Activated T-cell treated with anti-CD3 and anti-CD28 coated beads for 24 hours (primary cell): ENCODE data around the gene CST9.
"Not testable (repeated sequence)": the region's sequence is repeated elsewhere in the genome, so short reads cannot be mapped to it uniquely, and the experiment has no call there.

Experiments
- DNase-seq: peaks from one replicate; pipeline ENCODE4 v3.0.0-alpha.2; 2020; ENCODE audit warnings: low read depth

Gene CST9

GRCh38 chr20:23623666-23624323 is 18.1 kb upstream of the CST9 start:
- DNase-seq: no peak

DNA sequence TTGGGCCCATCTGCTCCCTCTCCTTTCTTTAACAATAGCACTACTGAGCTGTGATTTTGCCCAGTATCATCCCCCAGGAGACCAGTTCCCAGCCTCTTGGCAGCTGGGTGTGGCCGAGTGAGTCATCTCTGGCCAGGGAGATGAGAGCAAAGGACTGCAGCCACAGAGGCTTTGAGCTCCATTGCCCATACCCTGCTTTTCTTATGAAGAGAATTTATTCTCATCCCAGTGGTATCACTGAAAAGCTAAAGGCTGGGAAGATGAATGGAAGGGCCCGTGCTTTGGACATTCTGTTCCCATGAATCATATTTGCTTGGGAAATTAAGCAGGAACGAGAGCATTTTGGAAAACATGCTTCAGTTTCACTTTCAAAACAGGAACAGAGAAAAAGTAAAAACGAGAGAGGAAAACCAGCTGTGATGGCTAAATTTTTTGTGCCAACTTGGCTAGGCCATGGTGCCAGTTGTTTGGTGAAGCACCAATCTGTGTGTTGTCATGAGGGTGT is 17.2 kb upstream of the CST9 start:
- no peak for DNase-seq

GRCh38 chr20:23622401-23622800 is 16.7 kb upstream of the CST9 start:
- not testable (repeated sequence) for DNase-seq

DNA sequence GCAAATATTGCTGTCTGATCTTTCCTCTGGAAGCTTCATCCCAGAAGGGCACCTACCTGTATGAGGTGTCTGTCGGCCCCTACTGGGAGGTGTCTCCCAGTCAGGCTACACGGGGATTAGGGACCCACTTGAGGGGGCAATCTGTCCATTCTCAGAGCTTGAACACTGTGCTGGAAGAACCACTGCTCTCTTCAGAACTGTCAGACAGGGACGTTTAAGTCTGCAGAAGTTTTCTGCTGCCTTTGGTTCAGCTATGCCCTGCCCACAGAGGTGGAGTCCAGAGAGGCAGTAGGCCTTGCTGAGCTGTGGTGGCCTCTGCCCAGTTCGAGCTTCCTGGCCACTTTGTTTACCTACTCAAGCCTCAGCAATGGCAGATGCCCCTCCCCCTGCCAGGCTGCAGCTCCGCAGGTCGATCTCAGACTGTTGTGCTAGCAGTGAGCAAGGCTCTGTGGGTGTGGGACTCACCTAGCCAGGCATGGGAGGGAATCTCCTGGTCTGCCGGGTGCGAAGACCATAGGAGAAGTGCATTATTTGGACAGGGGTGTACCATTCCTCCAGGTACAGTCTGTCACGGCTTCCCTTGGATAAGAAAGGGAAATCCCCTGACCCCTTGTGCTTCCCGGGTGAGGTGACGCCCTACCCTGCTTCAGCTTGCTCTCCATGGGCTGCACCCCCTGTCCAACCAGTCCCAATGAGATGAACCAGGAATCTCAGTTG is 15.1 kb upstream of the CST9 start:
- DNase-seq: not testable (repeated sequence)

DNA sequence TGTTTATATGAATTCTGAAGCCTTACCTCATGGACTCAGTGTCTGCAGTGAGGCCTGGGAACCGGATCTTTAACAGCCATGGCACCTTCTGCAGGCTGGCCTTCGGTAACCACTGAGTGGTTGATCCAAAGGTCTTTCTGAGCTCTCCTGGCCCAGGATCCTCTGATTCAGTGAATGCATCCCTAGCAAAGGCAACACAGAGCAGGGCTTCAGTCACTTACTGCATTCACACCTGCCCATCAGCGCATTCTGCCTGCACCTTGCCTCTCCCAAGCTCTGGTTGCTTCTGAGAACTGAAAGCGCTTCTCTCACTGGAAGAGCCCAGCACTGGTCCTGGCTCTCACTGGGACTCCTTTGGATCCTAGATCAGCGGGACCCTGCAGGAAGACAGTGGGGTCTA is 8.4 kb upstream of the CST9 start:
- DNase-seq: no peak

GRCh38 chr20:23613676-23614075 is 8.0 kb upstream of the CST9 start:
- DNase-seq: no peak

DNA sequence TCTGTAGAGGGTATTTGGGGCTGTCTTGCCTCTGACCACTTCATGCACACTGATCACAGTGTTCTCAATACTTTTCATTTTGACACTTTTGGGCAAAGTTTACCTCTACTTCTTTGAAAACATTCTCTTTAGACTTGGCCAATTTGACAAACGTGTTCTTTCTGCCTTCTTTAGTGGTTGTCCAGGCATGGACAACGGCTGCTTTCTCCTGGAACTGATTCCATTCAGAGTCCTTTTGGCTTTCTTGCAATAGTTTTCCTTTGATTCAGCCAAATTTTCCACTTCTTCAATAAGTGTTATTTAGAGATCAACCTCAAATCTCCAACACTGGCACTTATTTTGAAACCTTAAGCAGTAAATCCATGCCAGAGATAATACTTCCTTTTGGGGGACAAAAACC is 6.7 kb upstream of the CST9 start:
- DNase-seq: no peak

DNA sequence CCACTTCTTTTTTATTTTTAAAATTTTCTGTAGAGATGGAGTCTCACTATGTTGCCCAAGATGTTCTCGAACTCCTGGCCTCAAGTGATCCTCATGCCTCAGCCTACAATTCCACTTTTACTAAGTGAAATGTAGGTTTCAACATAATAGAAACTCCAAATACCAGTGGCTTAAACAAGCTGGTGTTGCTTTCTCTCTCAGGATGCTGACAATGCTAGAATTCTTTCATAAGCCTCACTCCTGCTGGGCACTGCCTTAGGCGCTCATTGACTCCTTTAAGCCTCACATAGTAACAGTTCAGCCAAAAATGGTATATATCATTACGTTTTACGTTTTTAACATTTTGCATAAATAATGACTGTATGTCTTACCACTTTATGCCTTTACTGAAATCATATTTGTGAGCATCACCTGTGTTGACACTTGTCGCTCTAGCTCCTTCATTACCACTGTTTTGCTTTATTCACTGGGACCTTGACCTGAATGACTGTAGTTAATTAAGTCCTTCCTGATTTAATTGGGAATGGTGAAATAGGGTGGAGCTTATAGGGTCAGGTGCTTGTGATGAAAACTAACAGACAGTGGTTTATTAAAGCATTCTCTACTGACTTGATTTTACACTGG is 3.9 kb upstream of the CST9 start:
- DNase-seq: no peak

DNA sequence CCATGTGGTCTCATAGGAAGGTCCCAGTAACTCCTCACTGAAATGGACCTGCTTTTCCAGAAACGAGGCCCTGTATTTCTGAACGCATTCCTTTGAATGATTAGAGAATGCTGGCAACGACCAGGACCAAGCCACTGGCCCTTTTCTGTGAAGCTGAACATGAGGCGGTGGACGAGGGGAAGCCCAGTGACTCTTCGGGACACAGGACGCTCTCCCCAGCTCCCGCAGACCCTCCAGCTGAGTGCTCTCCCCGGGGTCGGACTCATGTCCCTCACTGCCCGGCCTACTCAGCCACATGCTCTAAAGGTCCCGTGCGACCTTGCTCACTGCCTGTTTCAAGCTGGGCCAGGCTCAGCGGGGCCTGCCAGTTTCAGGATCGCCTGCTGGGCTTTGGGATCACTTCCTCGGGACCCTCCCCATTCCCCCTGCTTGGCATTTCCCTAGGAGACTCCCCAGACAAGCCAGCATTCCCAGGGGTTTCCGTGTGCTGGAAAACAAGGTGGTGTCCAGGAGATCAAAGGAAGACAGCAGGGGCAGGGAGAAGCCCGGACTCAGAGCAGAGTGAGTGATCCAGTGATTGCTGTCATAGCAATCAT is 2.6 kb upstream of the CST9 start:
- no peak for DNase-seq

- DNase-seq: no peak
Observed at GRCh38 chr20:23607497-23608245, 2.0 kb upstream of the CST9 start.

DNA sequence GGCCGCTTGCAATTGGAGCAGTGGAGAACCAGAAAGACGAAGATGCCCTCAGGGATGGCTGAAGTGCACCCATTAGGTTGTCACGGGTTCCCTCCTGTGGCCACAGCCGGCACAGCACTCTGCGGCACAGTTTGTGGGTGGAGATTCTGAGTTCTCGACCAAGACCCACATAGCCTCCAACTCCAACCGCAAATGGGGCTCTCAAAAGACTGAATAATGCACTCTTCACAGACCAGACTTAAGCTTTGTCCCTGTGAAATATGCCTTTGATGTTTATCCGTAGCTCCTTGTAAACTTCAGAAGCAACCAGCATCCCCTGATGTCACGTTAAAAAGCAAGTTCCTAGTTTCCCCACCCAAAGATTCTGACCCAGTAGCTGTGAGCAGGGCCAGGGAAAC is 934 bp upstream of the CST9 start:
- DNase-seq: peak; percentile 61

GRCh38 chr20:23604306-23604705 is 1.4 kb downstream of the CST9 start:
- no peak for DNase-seq

DNA sequence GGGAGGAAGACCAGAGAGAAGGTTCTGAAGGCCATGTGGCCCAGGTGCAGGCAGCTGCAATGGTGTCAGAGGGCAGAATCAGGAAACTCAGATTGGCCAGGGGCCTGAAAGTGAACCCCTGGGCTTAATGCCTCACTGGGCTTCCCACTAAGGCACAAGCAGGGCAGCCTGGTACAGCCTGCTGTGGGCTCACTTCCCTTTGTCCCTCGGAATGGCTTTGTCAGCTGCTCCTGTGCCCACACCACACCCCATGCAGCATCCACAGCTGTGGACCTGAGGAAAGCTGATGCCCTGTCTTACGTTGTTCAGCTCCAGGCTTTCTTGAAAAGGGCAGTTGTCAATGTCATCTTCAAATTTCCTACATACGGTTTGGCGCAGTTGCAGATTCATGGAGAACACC is 2.4 kb downstream of the CST9 start:
- no peak for DNase-seq

GRCh38 chr20:23602699-23603098 is 3.0 kb downstream of the CST9 start:
- no peak for DNase-seq

- DNase-seq: no peak
Observed at GRCh38 chr20:23602241-23602640, 3.5 kb downstream of the CST9 start.

- no peak for DNase-seq
Observed at GRCh38 chr20:23601715-23602114, 4.0 kb downstream of the CST9 start.

DNA sequence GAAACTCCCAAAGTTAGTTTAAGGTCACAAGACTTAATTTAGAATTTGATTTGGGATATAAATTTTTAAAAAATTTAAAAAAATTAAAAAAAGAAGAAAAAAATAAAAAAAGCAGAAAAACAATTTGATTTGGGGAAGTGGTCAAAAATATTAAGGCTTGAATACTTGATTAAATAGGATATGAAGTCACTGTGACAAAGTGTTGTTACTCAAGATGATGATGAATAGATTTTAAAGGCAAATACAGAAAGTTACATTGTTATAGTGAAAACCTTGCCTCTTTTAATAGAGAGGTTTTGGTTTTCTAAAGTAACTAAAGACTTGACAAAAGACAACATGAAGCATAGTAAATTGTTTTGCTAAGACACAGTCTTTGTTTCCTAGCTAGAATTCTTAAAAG is 7.2 kb downstream of the CST9 start:
- no peak for DNase-seq

DNA sequence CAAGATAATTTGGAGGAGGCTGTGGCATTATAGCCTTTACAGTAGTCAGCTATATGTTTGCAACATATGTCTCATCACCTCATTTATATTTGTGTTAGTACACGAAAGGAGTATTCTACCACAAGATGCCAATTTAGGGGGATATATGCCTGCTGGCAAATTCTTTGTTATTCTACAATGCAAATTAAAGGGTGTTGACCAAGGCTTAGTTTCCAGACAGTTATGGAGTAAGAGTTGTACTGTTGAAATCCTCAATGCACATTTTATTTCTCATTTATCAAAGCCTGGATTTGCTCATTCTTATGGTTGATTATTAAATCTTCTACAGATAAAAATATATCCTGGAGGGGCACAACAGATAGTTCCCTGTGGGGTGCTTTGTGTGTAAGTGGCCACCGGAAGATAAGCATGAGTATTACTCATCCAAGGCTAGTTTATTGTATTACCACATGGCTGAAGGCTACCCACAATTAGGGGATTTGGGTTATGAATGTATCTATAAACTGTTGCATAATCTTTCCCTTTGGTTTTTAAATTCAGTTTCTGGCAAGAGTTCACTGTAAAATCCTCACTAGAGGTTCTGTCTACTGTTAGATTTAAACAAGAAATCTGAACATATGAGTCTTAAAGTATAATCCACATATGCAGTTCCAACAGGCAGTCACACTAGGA is 9.0 kb downstream of the CST9 start:
- DNase-seq: no peak

DNA sequence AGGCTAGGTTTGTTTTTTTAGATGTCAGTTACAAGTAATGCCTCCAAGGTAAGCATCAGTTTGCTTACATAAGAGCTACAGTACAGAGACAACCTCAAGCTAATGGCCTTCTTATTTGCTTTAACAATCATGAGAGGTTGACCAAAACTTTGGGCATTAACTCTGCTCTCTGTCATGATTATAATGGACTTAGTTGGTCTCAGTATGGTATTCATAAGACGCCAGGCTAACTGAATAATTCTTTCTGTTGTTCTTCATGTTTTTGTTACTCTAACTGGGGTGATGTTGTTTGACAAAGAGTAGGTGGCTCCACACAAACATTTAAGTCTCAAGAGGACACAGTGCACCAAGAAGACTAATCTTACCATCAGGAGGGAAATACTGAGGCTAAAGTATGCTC is 9.8 kb downstream of the CST9 start:
- DNase-seq: no peak

- no peak for DNase-seq
Observed at GRCh38 chr20:23588434-23589403, 17.0 kb downstream of the CST9 start.
